Thymus (tissue), 11 donors: ENCODE results near the gene PRIM2. TPM values are rescaled to one million over a fixed set of nuclear protein-coding genes. Genes with fewer than 3 reads are reported as not detected.
"Not testable (repeated sequence)": the region's sequence is repeated elsewhere in the genome, so short reads cannot be mapped to it uniquely, and the experiment has no call there.

Experiments
- DNase-seq, 9 donors: peaks; one replicate each; pipeline ENCODE4 v3.0.0-alpha.2; 2013; ENCODE audit warnings: low spot score in 9 of 9, low read depth in 6 of 9, missing footprints in 1 of 9
- H3K27ac ChIP-seq, 2 donors: one replicate each; pipeline ENCODE4 v1.5.1; 2013; ENCODE audit warnings: control low read depth in 1 of 2, low read depth in 1 of 2, low read length in 1 of 2, mild to moderate bottlenecking in 1 of 2, moderate library complexity in 1 of 2
- H3K27me3 ChIP-seq, 2 donors: one replicate each; pipeline ENCODE4 v1.5.1; 2013; ENCODE audit warnings: low read length in 1 of 2; ENCODE audit not compliant: control insufficient read depth in 2 of 2, insufficient read depth in 1 of 2
- H3K36me3 ChIP-seq, 2 donors: one replicate each; pipeline ENCODE4 v1.5.1; 2013; ENCODE audit warnings: low read length in 1 of 2, mild to moderate bottlenecking in 1 of 2, moderate library complexity in 1 of 2; ENCODE audit not compliant: control insufficient read depth in 2 of 2, insufficient read depth in 2 of 2
- H3K4me1 ChIP-seq, 2 donors: one replicate each; pipeline ENCODE4 v1.5.1; 2013; ENCODE audit warnings: low read length in 2 of 2; ENCODE audit not compliant: control insufficient read depth in 2 of 2, insufficient read depth in 2 of 2
- H3K4me3 ChIP-seq, 2 donors: one replicate each; pipeline ENCODE4 v1.5.1; 2013; ENCODE audit warnings: low read length in 2 of 2, control low read depth in 1 of 2, mild to moderate bottlenecking in 1 of 2
- H3K9me3 ChIP-seq, 2 donors: one replicate each; pipeline ENCODE4 v1.5.1; 2013; ENCODE audit warnings: low read length in 1 of 2, mild to moderate bottlenecking in 1 of 2; ENCODE audit not compliant: control insufficient read depth in 2 of 2, insufficient read depth in 1 of 2
- WGBS: extraction: QIAGEN DNeasy Blood & Tissue Kit; methylation state at CpG from one replicate; pipeline ENCODE4 v1.1.7; 2013; 5-methylcytosine and 5-hydroxymethylcytosine counted together
- polyA plus RNA-seq: library from polyadenylated mRNA; stranded (reverse); fragments of 200-250 nt; gene quantifications from one replicate; pipeline ENCODE4 v1.2.3, GENCODE V29; 2013
- total RNA-seq: library from RNA; stranded (reverse); fragments of 120-200 nt; gene quantifications from one replicate; pipeline ENCODE4 v1.2.4, GENCODE V29; 2013
- donor health status: healthy.

The PRIM2 gene
- total and polyA plus RNA-seq, 2 donors: 9.7 to 34.2 TPM

DNA sequence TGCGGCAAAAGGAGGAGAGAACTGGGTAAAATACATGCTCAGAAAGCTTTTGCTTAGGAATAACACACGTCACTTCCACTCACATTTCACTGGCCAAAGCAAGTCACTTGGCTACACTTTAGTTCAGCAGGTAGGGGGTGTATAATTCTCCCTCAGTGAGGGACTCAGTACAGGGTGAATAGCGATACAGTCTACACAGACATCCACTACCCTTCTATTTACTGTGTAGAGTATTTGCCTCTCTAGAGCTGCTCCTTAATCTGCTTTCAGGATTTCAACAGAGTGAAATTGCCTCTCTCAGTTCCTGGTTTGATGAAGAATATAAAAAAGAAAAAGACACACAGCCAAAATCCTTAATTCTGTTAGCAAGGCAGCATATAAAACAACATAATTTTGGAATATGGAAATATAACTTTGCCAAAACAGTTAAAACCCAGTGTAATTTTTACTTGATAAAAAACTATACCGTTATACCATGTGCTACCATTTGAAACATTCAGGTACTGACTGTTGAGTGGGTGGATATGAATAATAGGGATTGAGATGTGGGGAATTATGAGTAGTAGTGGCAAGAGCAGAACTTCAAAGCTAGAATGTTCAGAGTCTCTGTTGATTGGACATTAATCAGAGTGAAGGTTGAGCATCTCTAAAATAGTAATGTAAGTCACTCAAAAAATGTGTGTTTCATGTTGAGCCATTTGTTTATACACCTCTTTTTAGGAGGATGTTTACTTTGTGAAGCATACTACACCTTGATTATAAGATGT, 51.7 kb downstream of the PRIM2 start:
- DNase-seq, H3K4me3 ChIP-seq, H3K36me3 ChIP-seq, H3K4me1 ChIP-seq, H3K9me3 ChIP-seq, H3K27ac ChIP-seq, H3K27me3 ChIP-seq: not testable (repeated sequence)
- WGBS: 99% methylated on average over 4 of the region's 4 CpGs

- 100% methylated on average over 1 of the region's 1 CpG for WGBS
- not testable (repeated sequence) for DNase-seq, H3K9me3 ChIP-seq, H3K4me1 ChIP-seq, H3K36me3 ChIP-seq, H3K4me3 ChIP-seq, H3K27ac ChIP-seq, H3K27me3 ChIP-seq
These were observed 54.3 kb downstream of the PRIM2 start for GRCh38 chr6:57371779-57372178.

DNA sequence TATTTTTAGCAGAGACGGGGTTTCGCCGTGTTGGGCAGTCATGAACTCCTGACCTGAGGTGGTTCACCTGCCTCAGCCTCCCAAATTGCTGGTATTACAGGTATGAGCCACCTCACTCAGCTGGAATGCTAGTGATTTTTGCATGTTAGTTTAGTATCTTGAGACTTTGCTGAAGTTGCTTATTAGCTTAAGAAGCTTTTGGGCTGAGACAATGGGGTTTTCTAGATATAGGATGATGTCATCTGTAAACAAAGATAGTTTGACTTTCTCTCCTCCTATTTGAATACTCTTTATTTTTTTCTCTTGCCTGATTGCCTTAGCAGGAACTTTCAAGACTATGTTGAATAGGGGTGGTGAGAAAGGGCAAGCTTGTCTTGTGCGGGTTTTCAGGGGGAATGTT, 57.3 kb downstream of the PRIM2 start:
- over 99% methylated on average over 4 of the region's 4 CpGs for WGBS
- DNase-seq: not testable (repeated sequence)

GRCh38 chr6:57376083-57376482, 58.7 kb downstream of the PRIM2 start:
- DNase-seq, H3K4me1 ChIP-seq, H3K27ac ChIP-seq, H3K4me3 ChIP-seq, H3K27me3 ChIP-seq, H3K9me3 ChIP-seq, H3K36me3 ChIP-seq: not testable (repeated sequence)
- 80% methylated on average over 3 of the region's 3 CpGs for WGBS

More for the DNA sequence above, 57.3 kb downstream of the PRIM2 start:
- not testable (repeated sequence) for H3K27me3 ChIP-seq, H3K4me3 ChIP-seq, H3K27ac ChIP-seq, H3K36me3 ChIP-seq, H3K9me3 ChIP-seq, H3K4me1 ChIP-seq

- H3K27me3 ChIP-seq, H3K4me1 ChIP-seq, H3K27ac ChIP-seq, H3K36me3 ChIP-seq, H3K4me3 ChIP-seq, DNase-seq, H3K9me3 ChIP-seq: not testable (repeated sequence)
- 100% methylated on average over 1 of the region's 2 CpGs for WGBS
These were observed 71.7 kb downstream of the PRIM2 start for GRCh38 chr6:57389038-57389592.

- H3K36me3 ChIP-seq, DNase-seq, H3K4me1 ChIP-seq, H3K9me3 ChIP-seq, H3K27ac ChIP-seq, H3K27me3 ChIP-seq, H3K4me3 ChIP-seq: not testable (repeated sequence)
- WGBS: 75% methylated on average over 2 of the region's 2 CpGs
These were observed 73.4 kb downstream of the PRIM2 start for GRCh38 chr6:57390818-57391217.

DNA sequence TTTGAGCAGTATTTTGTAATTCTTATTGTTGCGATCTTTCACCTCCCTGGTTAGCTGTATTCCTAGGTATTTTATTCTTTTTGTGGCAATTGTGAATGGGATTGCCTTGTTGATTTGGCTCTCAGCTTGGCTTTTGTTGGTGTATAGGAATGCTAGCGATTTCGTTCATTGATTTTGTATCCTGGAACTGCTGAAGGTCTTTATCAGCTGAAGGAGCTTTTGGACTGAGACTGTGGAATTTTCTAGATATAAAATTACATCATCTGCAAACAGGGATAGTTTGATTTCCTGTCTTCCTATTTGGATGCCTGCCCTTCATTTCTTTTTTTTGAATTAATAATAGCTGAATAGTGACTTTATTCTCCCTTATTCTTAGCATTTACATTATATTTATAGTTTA, 74.6 kb downstream of the PRIM2 start:
- H3K27ac ChIP-seq, H3K4me1 ChIP-seq, DNase-seq, H3K9me3 ChIP-seq, H3K36me3 ChIP-seq, H3K27me3 ChIP-seq, H3K4me3 ChIP-seq: not testable (repeated sequence)
- 96% methylated on average over 3 of the region's 3 CpGs for WGBS

GRCh38 chr6:57419341-57419740, 101.9 kb downstream of the PRIM2 start:
- H3K27me3 ChIP-seq, H3K4me1 ChIP-seq, H3K4me3 ChIP-seq, H3K9me3 ChIP-seq, H3K36me3 ChIP-seq, DNase-seq, H3K27ac ChIP-seq: not testable (repeated sequence)

DNA sequence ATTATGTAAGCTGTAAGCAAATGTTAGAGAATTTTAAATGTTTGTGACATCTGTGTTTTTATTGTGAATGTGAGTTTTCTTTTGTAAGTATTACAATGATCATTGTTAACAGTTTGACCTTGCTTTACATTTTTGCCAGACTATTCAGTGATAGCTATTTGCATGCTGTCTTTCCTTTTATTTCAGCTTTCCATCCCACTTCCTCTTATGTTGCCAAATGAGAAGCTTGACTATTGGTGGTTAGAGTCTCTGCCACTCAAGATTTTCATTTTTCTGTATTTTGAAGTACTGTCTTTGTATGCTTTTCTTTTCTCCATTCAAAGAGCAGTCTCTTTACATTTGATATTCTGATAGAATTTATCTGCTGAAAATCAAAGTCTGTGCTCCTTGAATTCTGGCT, 104.1 kb downstream of the PRIM2 start:
- Histone ChIP-seq H3K9me3 (no peaks in the 10 kb centered on the region), H3K27me3 (no peaks in the 10 kb centered on the region), H3K4me1 (no peaks in the 10 kb centered on the region), H3K36me3 (no peaks in the 10 kb centered on the region), H3K27ac (no peak overlapping the region), H3K4me3 (no peak overlapping the region)
- no peak for DNase-seq
